GM13976 (cell line): ENCODE results near the gene LMF1.

ENCODE experiments used
- DNase-seq: peaks from one replicate; pipeline ENCODE4 v3.0.0; 2012; ENCODE audit warnings: low spot score
- CTCF ChIP-seq: IDR thresholded peaks from 2 replicates; pipeline ENCODE4 v1.5.1; 2012; ENCODE audit warnings: borderline replicate concordance, mild to moderate bottlenecking; ENCODE audit not compliant: insufficient read depth; ENCODE audit errors: extremely low read depth, missing control alignments, control extremely low read depth
- in situ Hi-C: fragments of 300-500 bp; cut with MboI; formaldehyde crosslinking; loops from one replicate; pipeline ENCODE4 v1.12.0; 2022; ENCODE audit warnings: low sequenced_read_pairs, mixed read lengths, inconsistent platforms; ENCODE audit not compliant: unreplicated experiment

The LMF1 gene

DNA sequence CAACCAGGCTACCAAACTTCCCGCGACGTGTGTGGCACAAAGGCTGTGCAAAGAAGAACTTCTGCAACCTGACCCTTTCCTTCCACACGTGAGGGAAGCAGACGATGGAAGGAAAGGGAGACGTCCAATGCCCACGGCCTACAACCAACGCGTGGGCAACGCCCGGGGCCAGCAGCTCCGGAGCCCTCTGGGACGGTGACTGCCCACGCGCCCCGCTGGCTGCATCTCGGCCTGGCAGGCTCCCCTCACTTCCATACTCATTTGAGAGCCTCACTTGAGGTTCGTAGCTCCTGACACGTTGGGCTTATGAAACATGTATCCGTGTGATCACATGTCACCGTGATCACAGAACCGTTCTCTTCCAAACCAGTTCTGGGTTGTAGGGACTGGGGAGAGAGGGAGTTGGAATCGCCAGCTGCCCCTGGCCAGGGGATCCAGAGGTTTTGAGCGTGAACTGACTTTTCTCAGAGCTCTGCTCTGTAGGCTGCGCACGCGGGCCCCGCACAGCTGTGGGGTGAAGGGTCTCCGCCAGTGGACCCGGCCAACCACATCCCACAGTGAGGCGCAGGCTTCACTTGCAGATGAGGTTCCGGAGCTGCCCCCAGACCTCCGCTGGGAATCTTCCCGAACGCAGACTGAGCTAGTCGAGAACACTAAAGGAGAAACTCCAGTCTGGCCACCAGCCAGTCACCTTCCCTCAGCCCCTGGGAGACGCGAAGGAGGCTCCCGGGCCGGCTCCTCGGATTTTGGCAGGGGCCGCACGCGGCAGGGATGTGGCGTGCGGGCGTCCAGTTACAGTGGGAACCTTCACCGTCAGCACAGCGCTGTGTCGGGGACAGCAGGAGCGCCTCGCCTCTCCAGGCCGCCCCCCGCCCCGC, 1.0 kb downstream of the LMF1 start:
- no peak for TF ChIP-seq CTCF
- DNase-seq = no peak
- in situ Hi-C loops = no loop called here

- in situ Hi-C loops = no loop called here
- DNase-seq = no peak
- TF ChIP-seq CTCF = no peak
These were observed 2.2 kb downstream of the LMF1 start for GRCh38 chr16:968620-969019.

- in situ Hi-C loops = no loop called here
- no peak for DNase-seq
- TF ChIP-seq CTCF = no peak
These were observed 3.1 kb downstream of the LMF1 start for GRCh38 chr16:967546-968295.

- no peak for DNase-seq
- in situ Hi-C loops = no loop called here
- TF ChIP-seq CTCF = no peak
These were observed 3.7 kb downstream of the LMF1 start for GRCh38 chr16:967077-967541.

GRCh38 chr16:966505-966904, 4.3 kb downstream of the LMF1 start:
- DNase-seq = no peak
- in situ Hi-C loops = no loop called here
- no peak for TF ChIP-seq CTCF

GRCh38 chr16:966035-966434, 4.7 kb downstream of the LMF1 start:
- DNase-seq = no peak
- in situ Hi-C loops = no loop called here
- no peak for TF ChIP-seq CTCF
